Transverse colon (tissue), 4 donors: ENCODE results near the gene SMPDL3B. TPM values are rescaled to one million over a fixed set of nuclear protein-coding genes. Genes with fewer than 3 reads are reported as not detected.
"Not testable (repeated sequence)": the region's sequence is repeated elsewhere in the genome, so short reads cannot be mapped to it uniquely, and the experiment has no call there.

Source experiments
- DNase-seq: peaks from one replicate; pipeline ENCODE4 v3.0.0-alpha.2; 2019
- H3K27ac ChIP-seq, 4 donors: fragments of 200-600 bp; sonication (generic); 2 replicates each; pipeline ENCODE4 v1.5.1; 2016 to 2018; ENCODE audit warnings: inconsistent platforms in 4 of 4
- H3K27me3 ChIP-seq: fragments of 200-600 bp; sonication (generic); 2 replicates; pipeline ENCODE4 v1.5.1; 2017; ENCODE audit warnings: inconsistent platforms
- H3K36me3 ChIP-seq, 4 donors: fragments of 200-600 bp; sonication (generic); 2 replicates each; pipeline ENCODE4 v1.5.1; 2017 to 2019; ENCODE audit warnings: inconsistent platforms in 4 of 4
- H3K4me1 ChIP-seq, 4 donors: fragments of 200-600 bp; sonication (generic); 2 replicates each; pipeline ENCODE4 v1.5.1; 2017 to 2020; ENCODE audit warnings: inconsistent platforms in 4 of 4
- H3K4me3 ChIP-seq, 4 donors: fragments of 200-600 bp; sonication (generic); 1 replicate in 1 of 4; 2 replicates in 3 of 4; pipeline versions ENCODE4 v1.5.1 to v1.6.1; 2017 to 2019; ENCODE audit warnings: inconsistent platforms in 4 of 4
- H3K9me3 ChIP-seq, 2 donors: fragments of 200-600 bp; sonication (generic); 2 replicates each; pipeline ENCODE4 v1.5.1; 2017 to 2019; ENCODE audit warnings: inconsistent platforms in 2 of 2
- EP300 ChIP-seq: sonication (generic); formaldehyde crosslinking; IDR thresholded peaks from one replicate; pipeline ENCODE4 v1.6.1; 2017; ENCODE audit warnings: antibody characterized with exemption, low read depth
- POLR2A ChIP-seq: fragments of 450-650 bp; IDR thresholded peaks from one replicate; pipeline ENCODE4 v1.6.1; 2016; ENCODE audit warnings: antibody characterized with exemption, mild to moderate bottlenecking, moderate library complexity
- POLR2AphosphoS5 ChIP-seq, 3 donors: sonication (generic); formaldehyde crosslinking; IDR thresholded peaks; one replicate each; pipeline ENCODE4 v1.6.1; 2016; ENCODE audit warnings: antibody characterized with exemption in 3 of 3
- WGBS, 2 donors: methylation state at CpG; one replicate each; pipeline ENCODE4 v1.1.5; 2018; ENCODE audit warnings: low coverage in 1 of 2; 5-methylcytosine and 5-hydroxymethylcytosine counted together
- in situ Hi-C, 4 donors: fragments of 200-750 bp; cut with MboI; loops; one replicate each; pipeline versions ENCODE4 v1.15.0 to v1.15.1; 2017; ENCODE audit warnings: low sequenced_read_pairs in 3 of 4, low pct_ligation_motif_present in 1 of 4, low pct_unique_long_range_greater_than_20kb in 1 of 4
- intact Hi-C: fragments of 100-400 bp; cut with DNase I; formaldehyde crosslinking; loops from one replicate; pipeline ENCODE4 v1.15.1; 2023; ENCODE audit warnings: low total_unique reads
- total RNA-seq, 4 donors: library from RNA; depleted of rRNA; stranded (reverse); fragments of >200 nt; gene quantifications; one replicate each; pipeline ENCODE4 v1.1.0, GENCODE V29; 2016
- TF ChIP-seq, protein P1 (sequence below), 5 experiments: fragments of 200-600 bp in 3 of 5; fragments of 450-650 bp in 2 of 5; sonication (generic) in 3 of 5; IDR thresholded peaks; 1 replicate in 2 of 5; 2 replicates in 3 of 5; pipeline ENCODE4 v1.5.1; 2016 to 2017; ENCODE audit warnings: antibody characterized with exemption in 5 of 5, inconsistent platforms in 3 of 5, mild to moderate bottlenecking in 2 of 5, moderate library complexity in 1 of 5

SMPDL3B gene
- total RNA-seq, 4 donors from 2014 or later, result 14.1 to 64.3 (median 57.4) TPM

DNA sequence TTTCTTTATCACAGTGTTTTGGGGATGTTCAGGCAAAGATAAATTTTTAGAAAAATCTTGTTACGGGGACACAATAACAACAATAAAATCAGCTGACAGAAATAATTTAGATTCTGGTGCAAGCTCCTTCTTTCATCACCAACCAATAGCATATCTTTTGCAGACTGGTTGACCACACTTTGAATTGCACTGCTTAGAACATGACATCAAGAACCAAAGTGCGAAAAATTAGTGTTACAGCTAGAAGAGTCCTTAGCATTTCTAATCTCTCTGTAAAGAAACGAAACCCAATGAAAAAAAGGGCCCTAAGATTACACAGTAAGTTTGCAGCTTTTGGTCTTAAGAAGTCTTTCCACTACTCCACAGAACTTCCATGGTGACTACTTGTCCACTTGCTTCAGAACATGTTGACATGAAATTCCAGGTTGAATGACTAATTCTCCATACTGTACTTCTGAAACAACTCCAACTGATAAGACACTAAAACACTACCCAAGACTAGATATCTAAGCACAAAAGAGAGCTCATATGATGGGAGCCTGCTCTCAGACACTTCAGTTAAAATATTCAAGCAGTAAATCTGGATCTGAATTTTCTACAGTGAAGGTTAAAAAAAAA lies 56.2 kb downstream of the SMPDL3B start:
- intact Hi-C loops (no loop called here), in situ Hi-C loops (loop anchor here in 1 of 4 donors (25.0 kb wide), 1 partner anchor 129 kb away; the partner anchor contains the start of gene THEMIS2)
- no peaks in the 10 kb centered on the region for H3K9me3 ChIP-seq
- no peak overlapping the region for H3K27ac ChIP-seq
- H3K4me3 ChIP-seq, result no peak overlapping the region
- no peak for DNase-seq
- TF ChIP-seq POLR2A (no peak), EP300 (no peak), POLR2AphosphoS5 (IDR thresholded peaks at IDR 0.05) (no peak)
- TF ChIP-seq, protein P1, sequence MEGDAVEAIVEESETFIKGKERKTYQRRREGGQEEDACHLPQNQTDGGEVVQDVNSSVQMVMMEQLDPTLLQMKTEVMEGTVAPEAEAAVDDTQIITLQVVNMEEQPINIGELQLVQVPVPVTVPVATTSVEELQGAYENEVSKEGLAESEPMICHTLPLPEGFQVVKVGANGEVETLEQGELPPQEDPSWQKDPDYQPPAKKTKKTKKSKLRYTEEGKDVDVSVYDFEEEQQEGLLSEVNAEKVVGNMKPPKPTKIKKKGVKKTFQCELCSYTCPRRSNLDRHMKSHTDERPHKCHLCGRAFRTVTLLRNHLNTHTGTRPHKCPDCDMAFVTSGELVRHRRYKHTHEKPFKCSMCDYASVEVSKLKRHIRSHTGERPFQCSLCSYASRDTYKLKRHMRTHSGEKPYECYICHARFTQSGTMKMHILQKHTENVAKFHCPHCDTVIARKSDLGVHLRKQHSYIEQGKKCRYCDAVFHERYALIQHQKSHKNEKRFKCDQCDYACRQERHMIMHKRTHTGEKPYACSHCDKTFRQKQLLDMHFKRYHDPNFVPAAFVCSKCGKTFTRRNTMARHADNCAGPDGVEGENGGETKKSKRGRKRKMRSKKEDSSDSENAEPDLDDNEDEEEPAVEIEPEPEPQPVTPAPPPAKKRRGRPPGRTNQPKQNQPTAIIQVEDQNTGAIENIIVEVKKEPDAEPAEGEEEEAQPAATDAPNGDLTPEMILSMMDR (IDR thresholded peaks at IDR 0.05), result no peak
- peaks cover 0 to 65% (median 14%) of the 10 kb centered on the region in 4 donors for H3K36me3 ChIP-seq
- WGBS, 2 donors, result 92 to 93% methylated on average over 3 of the region's 3 CpGs
- H3K27me3 ChIP-seq, result no peaks in the 10 kb centered on the region
- no peaks in the 10 kb centered on the region for H3K4me1 ChIP-seq

DNA sequence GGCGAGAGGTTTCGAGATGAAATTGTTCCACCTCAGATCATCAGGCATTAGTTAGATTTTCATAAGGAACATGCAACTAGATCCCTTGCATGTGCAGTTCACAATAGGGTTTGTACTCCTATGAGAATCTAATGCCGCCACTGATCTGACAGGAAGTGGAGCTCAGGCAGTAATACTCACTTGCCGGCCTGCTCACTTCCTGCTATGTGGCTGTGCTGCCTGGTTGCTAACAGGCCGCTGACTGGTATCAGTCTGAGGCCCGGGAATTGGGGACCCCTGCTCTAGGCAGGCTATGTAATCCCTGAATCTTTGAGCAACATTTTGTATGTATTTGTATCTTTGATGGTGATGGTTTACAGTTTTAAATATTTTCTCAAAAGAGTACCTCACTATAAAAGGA lies 57.5 kb downstream of the SMPDL3B start:
- TF ChIP-seq POLR2A (no peak), EP300 (no peak), POLR2AphosphoS5 (IDR thresholded peaks at IDR 0.05) (no peak)
- TF ChIP-seq, protein P1 (IDR thresholded peaks at IDR 0.05), result no peak
- 68 to 81% methylated on average over 4 to 6 of the region's 6 CpGs for WGBS, 2 donors
- Histone ChIP-seq H3K27ac (no peak overlapping the region), H3K27me3 (no peaks in the 10 kb centered on the region), H3K9me3 (no peaks in the 10 kb centered on the region), H3K4me3 (no peak overlapping the region), H3K36me3 (peaks cover 0 to 71% (median 16%) of the 10 kb centered on the region in 4 donors), H3K4me1 (no peaks in the 10 kb centered on the region)
- no peak for DNase-seq
- intact Hi-C loops (no loop called here), in situ Hi-C loops (loop anchor here in 1 of 4 donors (25.0 kb wide), 1 partner anchor 130 kb away; the partner anchor contains the start of gene THEMIS2)

DNA sequence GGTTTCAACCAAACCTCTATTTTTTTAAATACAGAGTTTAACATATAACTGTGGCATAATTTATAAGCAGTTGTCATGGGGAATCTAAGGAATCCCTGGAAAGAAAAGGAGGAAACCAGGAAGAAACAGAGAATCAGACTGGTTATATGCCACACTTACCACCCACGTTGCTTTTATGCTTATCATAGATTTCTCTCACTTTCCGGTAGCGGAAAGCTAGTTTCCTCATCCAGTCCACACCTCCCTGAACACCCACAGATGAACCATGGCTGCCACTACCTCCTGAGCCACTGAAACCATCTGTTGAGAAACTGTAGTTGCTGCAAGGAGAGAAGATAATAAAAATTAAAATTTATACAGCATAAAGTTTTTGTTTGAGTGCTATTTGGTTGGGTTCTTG lies 58.4 kb downstream of the SMPDL3B start:
- no peak for TF ChIP-seq POLR2A
- TF ChIP-seq POLR2AphosphoS5 (IDR thresholded peaks at IDR 0.05), result no peak
- TF ChIP-seq, protein P1 (IDR thresholded peaks at IDR 0.05), result no peak
- no peak for TF ChIP-seq EP300
- intact Hi-C loops, result no loop called here
- no peaks in the 10 kb centered on the region for H3K27me3 ChIP-seq
- H3K36me3 ChIP-seq, result peaks cover 0 to 72% (median 20%) of the 10 kb centered on the region in 4 donors
- no peaks in the 10 kb centered on the region for H3K4me1 ChIP-seq
- H3K9me3 ChIP-seq, result no peaks in the 10 kb centered on the region
- 64 to 69% methylated on average over 3 of the region's 3 CpGs for WGBS, 2 donors
- H3K4me3 ChIP-seq, result no peak overlapping the region
- in situ Hi-C loops, result loop anchor here in 1 of 4 donors (25.0 kb wide), 1 partner anchor 131 kb away; the partner anchor contains the start of gene THEMIS2
- DNase-seq, result no peak
- H3K27ac ChIP-seq, result peak overlapping the region in 1 of 4 donors; percentile 16

DNA sequence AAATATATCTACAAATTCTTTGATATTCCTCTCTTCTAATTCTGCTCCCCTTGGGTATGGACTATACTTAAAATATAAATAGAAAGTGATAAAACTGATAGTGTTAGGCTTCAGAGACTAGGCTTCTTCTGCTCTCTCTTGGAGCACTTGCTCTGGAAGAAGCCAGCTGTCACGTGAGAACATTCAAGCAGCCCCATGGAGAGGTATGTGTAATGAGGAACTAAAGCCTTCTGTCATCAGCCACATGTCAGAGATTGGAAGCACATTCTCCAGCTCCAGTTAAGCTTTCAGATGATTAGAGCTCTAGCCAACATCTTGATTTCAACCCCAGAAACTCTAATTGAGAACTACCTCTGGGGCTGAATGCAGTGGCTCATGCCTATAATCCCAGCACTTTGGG lies 59.3 kb downstream of the SMPDL3B start:
- H3K9me3 ChIP-seq, result no peaks in the 10 kb centered on the region
- H3K27ac ChIP-seq, result no peak overlapping the region
- intact Hi-C loops, result no loop called here
- TF ChIP-seq POLR2AphosphoS5 (IDR thresholded peaks at IDR 0.05), result no peak
- no peak for TF ChIP-seq POLR2A
- no peak for TF ChIP-seq EP300
- TF ChIP-seq, protein P1 (IDR thresholded peaks at IDR 0.05), result no peak
- no peaks in the 10 kb centered on the region for H3K27me3 ChIP-seq
- no peaks in the 10 kb centered on the region for H3K4me1 ChIP-seq
- no peak for DNase-seq
- no peak overlapping the region for H3K4me3 ChIP-seq
- H3K36me3 ChIP-seq, result peaks cover 0 to 73% (median 20%) of the 10 kb centered on the region in 4 donors
- in situ Hi-C loops, result loop anchor here in 1 of 4 donors (25.0 kb wide), 1 partner anchor 132 kb away; the partner anchor contains the start of gene THEMIS2
- 50 to 89% methylated on average over 1 of the region's 1 CpG for WGBS, 2 donors

DNA sequence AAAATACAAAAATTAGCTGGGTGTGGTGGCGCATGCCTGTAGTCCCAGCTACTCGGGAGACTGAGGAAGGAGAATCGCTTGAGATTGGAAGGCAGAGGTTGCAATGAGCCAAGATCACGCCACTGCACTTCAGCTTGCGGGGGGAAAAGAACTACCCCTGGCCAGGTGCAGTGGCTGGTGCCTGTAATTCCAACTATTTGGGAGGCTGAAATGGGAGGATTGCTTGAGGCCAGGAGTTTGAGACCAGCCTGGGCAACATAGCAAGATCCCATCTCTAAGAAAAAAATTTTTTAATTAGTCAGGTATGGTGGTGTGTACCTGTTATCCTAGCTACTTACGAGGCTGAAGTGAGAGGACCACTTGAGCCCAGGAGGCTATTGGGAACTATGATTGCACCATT lies 59.7 kb downstream of the SMPDL3B start:
- H3K27ac ChIP-seq, H3K4me3 ChIP-seq, H3K4me1 ChIP-seq, H3K9me3 ChIP-seq, DNase-seq, H3K27me3 ChIP-seq, intact Hi-C loops: not testable (repeated sequence)
- WGBS, 2 donors, result 98 to 100% methylated on average over 2 to 6 of the region's 6 CpGs
- H3K36me3 ChIP-seq, result peaks cover 0 to 73% (median 20%) of the 10 kb centered on the region in 4 donors
- in situ Hi-C loops, result loop anchor here in 1 of 4 donors (25.0 kb wide), 1 partner anchor 132 kb away; the partner anchor contains the start of gene THEMIS2
